Measurements from ENCODE around the gene PTPRG. TPM values are rescaled to one million over a fixed set of nuclear protein-coding genes. Genes with fewer than 3 reads are reported as not detected.

Gene PTPRG
- polyA plus RNA-seq, 3 donors: not detected

DNA sequence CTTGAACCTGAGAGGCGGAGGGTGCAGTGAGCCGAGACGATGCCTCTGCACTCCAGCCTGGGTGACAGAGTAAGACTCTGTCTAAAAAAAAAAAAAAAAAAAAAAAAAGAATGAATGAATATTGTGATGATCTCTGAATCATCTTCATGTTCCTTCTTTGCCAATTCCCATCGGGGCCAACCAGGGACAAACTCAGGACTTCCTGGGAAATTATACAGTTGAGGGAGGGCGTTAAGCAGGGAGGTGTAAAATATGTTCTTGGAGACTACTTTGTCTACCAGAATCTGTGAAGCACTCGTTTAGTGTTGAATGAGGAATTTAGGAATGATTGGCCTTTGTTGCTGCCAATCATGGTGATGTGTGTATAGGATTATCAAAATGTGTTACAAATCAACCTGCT, 210.6 kb downstream of the PTPRG start:
- peaks cover 0 to 8% (median 4%) of the 10 kb centered on the region in 7 donors for H3K9me3 Mint-ChIP-seq
- 100% methylated on average over 1 of the region's 6 CpGs for whole genome bisulfite sequencing (ENCODE audit: insufficient coverage)
- TF ChIP-seq, protein P1, sequence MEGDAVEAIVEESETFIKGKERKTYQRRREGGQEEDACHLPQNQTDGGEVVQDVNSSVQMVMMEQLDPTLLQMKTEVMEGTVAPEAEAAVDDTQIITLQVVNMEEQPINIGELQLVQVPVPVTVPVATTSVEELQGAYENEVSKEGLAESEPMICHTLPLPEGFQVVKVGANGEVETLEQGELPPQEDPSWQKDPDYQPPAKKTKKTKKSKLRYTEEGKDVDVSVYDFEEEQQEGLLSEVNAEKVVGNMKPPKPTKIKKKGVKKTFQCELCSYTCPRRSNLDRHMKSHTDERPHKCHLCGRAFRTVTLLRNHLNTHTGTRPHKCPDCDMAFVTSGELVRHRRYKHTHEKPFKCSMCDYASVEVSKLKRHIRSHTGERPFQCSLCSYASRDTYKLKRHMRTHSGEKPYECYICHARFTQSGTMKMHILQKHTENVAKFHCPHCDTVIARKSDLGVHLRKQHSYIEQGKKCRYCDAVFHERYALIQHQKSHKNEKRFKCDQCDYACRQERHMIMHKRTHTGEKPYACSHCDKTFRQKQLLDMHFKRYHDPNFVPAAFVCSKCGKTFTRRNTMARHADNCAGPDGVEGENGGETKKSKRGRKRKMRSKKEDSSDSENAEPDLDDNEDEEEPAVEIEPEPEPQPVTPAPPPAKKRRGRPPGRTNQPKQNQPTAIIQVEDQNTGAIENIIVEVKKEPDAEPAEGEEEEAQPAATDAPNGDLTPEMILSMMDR (IDR thresholded peaks at IDR 0.05): no peak
- no peaks in the 10 kb centered on the region for H3K4me1 Mint-ChIP-seq
- no peaks in the 10 kb centered on the region for H3K36me3 Mint-ChIP-seq
- Histone ChIP-seq H3K27me3 (ENCODE audit: control insufficient read depth in 2 of 2, insufficient read depth in 2 of 2, low read length in 2 of 2) (no peaks in the 10 kb centered on the region), H3K79me2 (ENCODE audit: insufficient read depth, low read length) (no peaks in the 10 kb centered on the region), H4K20me1 (ENCODE audit: insufficient read depth, low read length) (no peaks in the 10 kb centered on the region), H3K4me2 (replicated peaks; ENCODE audit: extremely low read depth, low read length, poor library complexity, severe bottlenecking) (no peak overlapping the region), H3K36me3 (replicated peaks in 1 of 2; ENCODE audit: control insufficient read depth in 1 of 2, insufficient read depth in 2 of 2, low read length in 2 of 2) (no peaks in the 10 kb centered on the region), H3K9me3 (replicated peaks in 1 of 2; ENCODE audit: control insufficient read depth in 1 of 2, insufficient read depth in 1 of 2, low read length in 2 of 2) (no peaks in the 10 kb centered on the region), H3K9ac (ENCODE audit: insufficient read depth, low read length, poor library complexity, severe bottlenecking) (no peak overlapping the region), H2AFZ (ENCODE audit: insufficient read depth, low read depth, low read length, poor library complexity, severe bottlenecking) (no peak overlapping the region), H3K4me1 (ENCODE audit: control insufficient read depth in 1 of 2, insufficient read depth in 2 of 2, low read length in 2 of 2) (no peaks in the 10 kb centered on the region), H3K4me3 (replicated peaks in 1 of 3; ENCODE audit: low read depth in 2 of 3, low read length in 3 of 3) (no peak overlapping the region), H3K27ac (ENCODE audit: low read depth in 1 of 2, low read length in 2 of 2) (no peak overlapping the region)
- H3K27me3 Mint-ChIP-seq (ENCODE audit: low read depth in 3 of 3): peaks cover 0 to 2% (median 0%) of the 10 kb centered on the region in 3 donors
- H3K4me3 Mint-ChIP-seq: no peak overlapping the region
- DNase-seq: no peak
- no peak overlapping the region for H3K27ac Mint-ChIP-seq
- intact Hi-C loops (cut with micrococcal nuclease): no loop called here

DNA sequence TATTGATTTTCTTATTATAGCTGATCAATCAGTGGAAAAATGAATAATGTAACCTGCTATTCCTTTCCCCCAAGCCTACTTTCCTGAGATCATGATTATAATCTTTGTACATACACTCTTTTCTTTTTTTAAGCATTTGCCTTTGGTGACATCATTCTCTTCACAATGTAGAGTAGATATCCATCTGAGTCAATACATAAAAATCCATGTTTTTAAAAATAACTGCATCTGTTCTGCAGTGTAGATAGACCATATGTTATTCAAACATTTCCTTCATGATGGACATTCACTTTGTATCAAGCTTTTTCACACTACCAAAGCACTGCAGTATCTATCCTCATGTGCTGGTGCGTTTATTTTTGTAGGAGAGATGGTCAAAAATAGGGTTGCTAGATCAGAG, 211.1 kb downstream of the PTPRG start:
- Histone ChIP-seq H3K4me1 (ENCODE audit: control insufficient read depth in 1 of 2, insufficient read depth in 2 of 2, low read length in 2 of 2) (no peaks in the 10 kb centered on the region), H3K9ac (ENCODE audit: insufficient read depth, low read length, poor library complexity, severe bottlenecking) (no peak overlapping the region), H3K27me3 (ENCODE audit: control insufficient read depth in 2 of 2, insufficient read depth in 2 of 2, low read length in 2 of 2) (no peaks in the 10 kb centered on the region), H3K9me3 (replicated peaks in 1 of 2; ENCODE audit: control insufficient read depth in 1 of 2, insufficient read depth in 1 of 2, low read length in 2 of 2) (no peaks in the 10 kb centered on the region), H3K4me2 (replicated peaks; ENCODE audit: extremely low read depth, low read length, poor library complexity, severe bottlenecking) (no peak overlapping the region), H4K20me1 (ENCODE audit: insufficient read depth, low read length) (no peaks in the 10 kb centered on the region), H2AFZ (ENCODE audit: insufficient read depth, low read depth, low read length, poor library complexity, severe bottlenecking) (no peak overlapping the region), H3K4me3 (replicated peaks in 1 of 3; ENCODE audit: low read depth in 2 of 3, low read length in 3 of 3) (no peak overlapping the region), H3K27ac (ENCODE audit: low read depth in 1 of 2, low read length in 2 of 2) (no peak overlapping the region), H3K36me3 (replicated peaks in 1 of 2; ENCODE audit: control insufficient read depth in 1 of 2, insufficient read depth in 2 of 2, low read length in 2 of 2) (no peaks in the 10 kb centered on the region), H3K79me2 (ENCODE audit: insufficient read depth, low read length) (no peaks in the 10 kb centered on the region)
- WGBS (ENCODE audit: insufficient coverage): no CpG with 5 or more reads among the region's 1 CpG
- no peak overlapping the region for H3K27ac Mint-ChIP-seq
- peaks cover 0 to 2% (median 0%) of the 10 kb centered on the region in 3 donors for H3K27me3 Mint-ChIP-seq (ENCODE audit: low read depth in 3 of 3)
- TF ChIP-seq, protein P1 (IDR thresholded peaks at IDR 0.05): no peak
- H3K4me3 Mint-ChIP-seq: no peak overlapping the region
- peaks cover 0 to 8% (median 4%) of the 10 kb centered on the region in 7 donors for H3K9me3 Mint-ChIP-seq
- H3K4me1 Mint-ChIP-seq: no peaks in the 10 kb centered on the region
- intact Hi-C loops (cut with micrococcal nuclease): no loop called here
- no peak for DNase-seq
- no peaks in the 10 kb centered on the region for H3K36me3 Mint-ChIP-seq
